K562 (cell line): ENCODE measurements around the gene SERPINA1. TPM values are rescaled to one million over a fixed set of nuclear protein-coding genes. Genes with fewer than 3 reads are reported as not detected.

ENCODE experiments used
- ATAC-seq: fragments of 200-7000 bp; cut with Tn5 transposase; 3 replicates; pipeline ENCODE4 v1.9.1; 2020; ENCODE audit warnings: moderate library complexity
- BruUV-seq: library from RNA; stranded (reverse); fragments of 400-500 nt; replicated peaks from 2 replicates; lab custom pipeline; 2021; lab: Mats Ljungman, UMichigan
- CTCF ChIA-PET: fragments of 300-600 bp; formaldehyde crosslinking; extraction: SDS; loops from one replicate; lab custom pipeline; 2021; ENCODE audit warnings: low intra/inter-chr PET ratio; lab: Yijun Ruan, JAX
- POLR2A ChIA-PET: fragments of 300-600, 350-650 bp; sonication (Branson Sonifier 250); formaldehyde crosslinking; extraction: SDS; loops from one replicate; lab custom pipeline; 2021; ENCODE audit warnings: antibody characterized with exemption, inconsistent platforms; lab: Yijun Ruan, JAX
- DNase-seq, 4 experiments: peaks; one replicate each; pipeline versions ENCODE4 v3.0.0 to v3.0.0-alpha.2; 2011 to 2018; ENCODE audit warnings: low spot score in 3 of 4, mixed read lengths in 3 of 4; ENCODE audit errors: extremely low read depth in 1 of 4
- FAIRE-seq: peaks from 2 replicates; lab custom pipeline; 2011; peaks lifted over from hg19 to GRCh38; lab: Jason Lieb, UNC
- H2AFZ ChIP-seq: 2 replicates; pipeline ENCODE4 v1.6.0; 2011; ENCODE audit warnings: low read depth, low read length, control low read depth, inconsistent platforms
- H3K27ac ChIP-seq: fragments of 200-600 bp; 3 replicates; pipeline ENCODE4 v1.8.0; 2011; ENCODE audit warnings: low read depth, mild to moderate bottlenecking, control low read depth, inconsistent platforms, low read length, moderate library complexity, mixed read lengths; ENCODE audit errors: extremely low read depth
- H3K27me3 ChIP-seq, 2 experiments: fragments of 300-600 bp in 1 of 2; 2 replicates in 1 of 2; 3 replicates in 1 of 2; pipeline versions ENCODE4 v1.6.0 to v1.8.0; 2011; ENCODE audit warnings: inconsistent platforms in 2 of 2, low read length in 2 of 2, mild to moderate bottlenecking in 1 of 2, mixed read lengths in 1 of 2, moderate library complexity in 1 of 2; ENCODE audit not compliant: control insufficient read depth in 2 of 2, insufficient read depth in 2 of 2
- H3K36me3 ChIP-seq: fragments of 300-600 bp; 3 replicates; pipeline ENCODE4 v1.8.0; 2011; ENCODE audit warnings: mild to moderate bottlenecking, low read length, inconsistent platforms; ENCODE audit not compliant: control insufficient read depth, insufficient read depth
- H3K4me1 ChIP-seq, 2 experiments: fragments of 200-600 bp in 1 of 2; replicated peaks in 1 of 2; 2 replicates in 1 of 2; 3 replicates in 1 of 2; pipeline versions ENCODE4 v1.5.1 to v1.8.0; 2011; ENCODE audit warnings: inconsistent platforms in 2 of 2, low read length in 2 of 2, mild to moderate bottlenecking in 1 of 2, mixed read lengths in 1 of 2, moderate library complexity in 1 of 2; ENCODE audit not compliant: control insufficient read depth in 2 of 2, insufficient read depth in 2 of 2
- H3K4me2 ChIP-seq: 2 replicates; pipeline ENCODE4 v1.6.1; 2011; ENCODE audit warnings: low read length, control low read depth, inconsistent platforms, mixed read lengths; ENCODE audit not compliant: insufficient read depth
- H3K4me3 ChIP-seq: fragments of 200-600 bp; sonication (generic), shearing (Covaris generic); 2 replicates; pipeline ENCODE4 v1.5.1; 2016; ENCODE audit warnings: control low read depth, inconsistent platforms
- H3K79me2 ChIP-seq: fragments of 200-600 bp; 3 replicates; pipeline ENCODE4 v1.8.0; 2011; ENCODE audit warnings: low read length, inconsistent platforms; ENCODE audit not compliant: control insufficient read depth, insufficient read depth
- H3K9ac ChIP-seq, 2 experiments: 2 replicates each; pipeline versions ENCODE4 v1.6.0 to v1.6.1; 2011; ENCODE audit warnings: low read depth in 2 of 2, low read length in 2 of 2, control low read depth in 1 of 2, inconsistent platforms in 1 of 2, mild to moderate bottlenecking in 1 of 2, mixed read lengths in 1 of 2; ENCODE audit not compliant: insufficient read depth in 1 of 2
- H3K9me1 ChIP-seq: one replicate; pipeline ENCODE4 v1.6.0; 2011; ENCODE audit warnings: inconsistent platforms, mild to moderate bottlenecking, low read length, moderate library complexity; ENCODE audit not compliant: control insufficient read depth, insufficient read depth
- H3K9me3 ChIP-seq: replicated peaks from 2 replicates; pipeline ENCODE4 v1.5.1; 2011; ENCODE audit warnings: low read depth, low read length, inconsistent platforms; ENCODE audit not compliant: control insufficient read depth, insufficient read depth
- H4K20me1 ChIP-seq: replicated peaks from 2 replicates; pipeline ENCODE4 v1.6.1; 2011; ENCODE audit warnings: low read length, inconsistent platforms, mixed read lengths; ENCODE audit not compliant: control insufficient read depth, insufficient read depth
- ADNP ChIP-seq: fragments of 200-800 bp; sonication (Bioruptor generic); IDR thresholded peaks from 2 replicates; pipeline ENCODE4 v1.6.1; 2016; ENCODE audit warnings: missing genetic modification characterization, missing compliant biosample characterization
- BHLHE40 ChIP-seq: IDR thresholded peaks from 2 replicates; pipeline ENCODE4 v1.6.1; 2011; ENCODE audit warnings: low read length, improper control_type of control experiment
- ETS1 ChIP-seq: conservative IDR thresholded peaks from 2 replicates; pipeline ENCODE4 v1.6.1; 2011; ENCODE audit warnings: low read depth, mild to moderate bottlenecking, low read length; ENCODE audit not compliant: control insufficient read depth
- JUN ChIP-seq, 2 experiments: sonication (generic) in 1 of 2; formaldehyde crosslinking in 1 of 2; IDR thresholded peaks; 2 replicates each; pipeline versions ENCODE4 v1.6.1 to v1.8.0; 2012 to 2022; ENCODE audit warnings: borderline replicate concordance in 2 of 2, mild to moderate bottlenecking in 2 of 2, improper control_type of control experiment in 1 of 2, low read depth in 1 of 2, low read length in 1 of 2, missing genetic modification reagents in 1 of 2
- KAT7 ChIP-seq: sonication (generic); formaldehyde crosslinking; IDR thresholded peaks from 2 replicates; pipeline ENCODE4 v1.8.0; 2022; ENCODE audit warnings: missing genetic modification reagents, mild to moderate bottlenecking, borderline replicate concordance
- KDM1A ChIP-seq, 2 experiments: fragments of 450-650 bp; IDR thresholded peaks; 2 replicates each; pipeline ENCODE4 v1.6.1; 2016; ENCODE audit warnings: mild to moderate bottlenecking in 2 of 2
- MIER1 ChIP-seq: fragments of 450-650 bp; IDR thresholded peaks from 2 replicates; pipeline ENCODE4 v1.6.1; 2016; ENCODE audit warnings: antibody characterized with exemption, mild to moderate bottlenecking, low read depth
- MTA1 ChIP-seq: fragments of 450-650 bp; IDR thresholded peaks from 2 replicates; pipeline ENCODE4 v1.6.1; 2017; ENCODE audit warnings: borderline replicate concordance
- RREB1 ChIP-seq: fragments of 250-450 bp; sonication (Bioruptor Pico); IDR thresholded peaks from 2 replicates; pipeline ENCODE4 v1.4.0; 2020
- SLC30A9 ChIP-seq: fragments of 250-450 bp; sonication (Bioruptor Pico); IDR thresholded peaks from 2 replicates; pipeline ENCODE4 v1.8.0; 2022; ENCODE audit warnings: mild to moderate bottlenecking, moderate library complexity
- SMARCA5 ChIP-seq: fragments of 450-650 bp; IDR thresholded peaks from 2 replicates; pipeline ENCODE4 v1.6.1; 2016
- SOX6 ChIP-seq: fragments of 450-650 bp; IDR thresholded peaks from 2 replicates; pipeline ENCODE4 v1.6.1; 2014; ENCODE audit warnings: mild to moderate bottlenecking
- STAG1 ChIP-seq: sonication (generic); formaldehyde crosslinking; IDR thresholded peaks from 2 replicates; pipeline ENCODE4 v1.5.0; 2020; ENCODE audit warnings: missing genetic modification reagents, borderline replicate concordance
- WGBS: fragments of 100-300 bp; shearing (Covaris generic); methylation state at CpG from one replicate; pipeline ENCODE4 v1.1.6; 2016; ENCODE audit warnings: low coverage, mixed read lengths; ENCODE audit not compliant: insufficient coverage; ENCODE audit errors: missing lambda C conversion rate; 5-methylcytosine and 5-hydroxymethylcytosine counted together
- in situ Hi-C: fragments of 300-500 bp; cut with MboI; formaldehyde crosslinking; loops from 4 replicates; pipeline ENCODE4 v1.15.0; 2018; ENCODE audit warnings: inconsistent platforms, mixed read lengths
- intact Hi-C: fragments of 100-400 bp; cut with micrococcal nuclease; formaldehyde crosslinking; loops from 2 replicates; pipeline ENCODE4 v1.14.2; 2022
- polyA plus RNA-seq, 8 experiments: library from polyadenylated mRNA; depleted of rRNA in 4 of 8; stranded (reverse) in 5 of 8; unstranded in 3 of 8; fragments of >200 nt; fragmentation: Nextera tagmentation in 2 of 8; fragmentation: Illumina TruSeq in 1 of 8; extraction: Ambion mirVana in 2 of 8; extraction: Trizol in 1 of 8; gene quantifications; 2 replicates each; pipeline versions ENCODE4 v1.2.1 to v1.2.3, GENCODE V29; 2011 to 2014; ENCODE audit warnings: inconsistent platforms in 1 of 8, missing spikeins in 1 of 8
- total RNA-seq, 7 experiments: library from RNA; depleted of rRNA in 6 of 7; stranded (reverse); fragments of >200 nt in 6 of 7; fragmentation: Illumina TruSeq in 2 of 7; extraction: Trizol in 2 of 7; gene quantifications; 2 replicates each; pipeline versions ENCODE4 v1.2.1 to v1.2.3, GENCODE V29; 2011 to 2021; ENCODE audit warnings: low replicate concordance in 1 of 7
- TF ChIP-seq, protein P1 (sequence below): fragments of 250-450 bp; sonication (Bioruptor Pico); IDR thresholded peaks from 2 replicates; pipeline ENCODE4 v1.8.0; 2022; ENCODE audit warnings: inconsistent platforms

SERPINA1 gene
- total and polyA plus RNA-seq, 9 of the 15 experiments (the other 6 are each of a cell fraction or from before 2014, with no cell fraction given), result 4.1 TPM; not detected in 8

GRCh38 chr14:94374749-94375260 lies 13.6 kb downstream of the SERPINA1 start:
- no peaks in the 10 kb centered on the region for H3K9me1 ChIP-seq
- H2AFZ ChIP-seq, result no peak overlapping the region
- ATAC-seq, result no peak
- in situ Hi-C loops, result no loop called here
- TF ChIP-seq MTA1 (no peak), KAT7 (CRISPR knock-in tag) (no peak), SOX6 (no peak), BHLHE40 (no peak), SMARCA5 (no peak), STAG1 (CRISPR knock-in tag) (no peak), ETS1 (no peak), RREB1 (CRISPR knock-in tag) (no peak), SLC30A9 (no peak), ADNP (tag) (no peak), MIER1 (no peak), JUN (IDR thresholded peaks at IDR 0.05; ENCODE audit: borderline replicate concordance, low read depth, low read length) (no peak), JUN (CRISPR knock-in tag; IDR thresholded peaks at IDR 0.05; ENCODE audit: borderline replicate concordance) (no peak), KDM1A (IDR thresholded peaks at IDR 0.05) (no peak)
- TF ChIP-seq, protein P1, sequence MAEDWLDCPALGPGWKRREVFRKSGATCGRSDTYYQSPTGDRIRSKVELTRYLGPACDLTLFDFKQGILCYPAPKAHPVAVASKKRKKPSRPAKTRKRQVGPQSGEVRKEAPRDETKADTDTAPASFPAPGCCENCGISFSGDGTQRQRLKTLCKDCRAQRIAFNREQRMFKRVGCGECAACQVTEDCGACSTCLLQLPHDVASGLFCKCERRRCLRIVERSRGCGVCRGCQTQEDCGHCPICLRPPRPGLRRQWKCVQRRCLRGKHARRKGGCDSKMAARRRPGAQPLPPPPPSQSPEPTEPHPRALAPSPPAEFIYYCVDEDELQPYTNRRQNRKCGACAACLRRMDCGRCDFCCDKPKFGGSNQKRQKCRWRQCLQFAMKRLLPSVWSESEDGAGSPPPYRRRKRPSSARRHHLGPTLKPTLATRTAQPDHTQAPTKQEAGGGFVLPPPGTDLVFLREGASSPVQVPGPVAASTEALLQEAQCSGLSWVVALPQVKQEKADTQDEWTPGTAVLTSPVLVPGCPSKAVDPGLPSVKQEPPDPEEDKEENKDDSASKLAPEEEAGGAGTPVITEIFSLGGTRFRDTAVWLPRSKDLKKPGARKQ (CRISPR knock-in tag), result no peak
- no peak overlapping the region for H3K27ac ChIP-seq
- BruUV-seq, result no TSS peak
- no peaks in the 10 kb centered on the region for H3K9me3 ChIP-seq
- no peaks in the 10 kb centered on the region for H3K79me2 ChIP-seq
- 0% methylated on average over 4 of the region's 4 CpGs for WGBS
- H3K4me2 ChIP-seq, result no peak overlapping the region
- no peak overlapping the region for H3K9ac ChIP-seq
- no peak for DNase-seq
- no peak overlapping the region for H3K4me3 ChIP-seq
- ChIA-PET CTCF (no interaction called here), POLR2A (interaction anchor here (0.5 kb wide), 1 partner anchor 67 kb away, joined by 3 read pairs; no protein-coding TSS in a partner anchor)
- FAIRE-seq, result no peak
- H4K20me1 ChIP-seq, result no peaks in the 10 kb centered on the region; the same call in 1 of the 2 replicates
- intact Hi-C loops, result no loop called here
- no peaks in the 10 kb centered on the region for H3K4me1 ChIP-seq
- H3K27me3 ChIP-seq, result peaks cover 2 to 14% of the 10 kb centered on the region in 2 experiments; a peak in 1 of 5 replicates
- no peaks in the 10 kb centered on the region for H3K36me3 ChIP-seq
